Activated CD8-positive, alpha-beta memory T cell treated with anti-CD3 and anti-CD28 coated beads, Interleukin-2, amount 10 ng/mL, durations not matched to agents 7 days and 5 days (primary cell): ENCODE results near the gene PDZD4. TPM values are rescaled to one million over a fixed set of nuclear protein-coding genes. Genes with fewer than 3 reads are reported as not detected.
A peak's percentile ranks its signal among the peaks of the same experiment; 100 is the strongest.
"Not testable (repeated sequence)": the region's sequence is repeated elsewhere in the genome, so short reads cannot be mapped to it uniquely, and the experiment has no call there.

Experiments
- ATAC-seq: fragments of 150-1000 bp; cut with Tn5 transposase; one replicate; pipeline ENCODE4 v1.10.0; 2021; ENCODE audit warnings: moderate library complexity
- CTCF ChIA-PET: fragments of 350-600 bp; sonication (Branson Sonifier 250); formaldehyde crosslinking; loops from one replicate; lab custom pipeline; 2021; ENCODE audit warnings: antibody characterized with exemption; lab: Charles Lee
- DNase-seq: peaks from one replicate; pipeline ENCODE4 v3.0.0-alpha.2; 2020
- H3K27ac Mint-ChIP-seq: one replicate; pipeline ENCODE4 v1.8.0; 2021; ENCODE audit warnings: mild to moderate bottlenecking, mixed read lengths
- H3K27me3 Mint-ChIP-seq: one replicate; pipeline ENCODE4 v1.8.0; 2021; ENCODE audit warnings: mixed read lengths
- H3K36me3 Mint-ChIP-seq: one replicate; pipeline ENCODE4 v1.8.0; 2021; ENCODE audit warnings: mild to moderate bottlenecking, mixed read lengths
- H3K4me1 Mint-ChIP-seq: one replicate; pipeline ENCODE4 v1.8.0; 2021; ENCODE audit warnings: mixed read lengths
- H3K4me3 Mint-ChIP-seq: one replicate; pipeline ENCODE4 v1.8.0; 2021; ENCODE audit warnings: mild to moderate bottlenecking, moderate library complexity, mixed read lengths
- H3K9me3 Mint-ChIP-seq: one replicate; pipeline ENCODE4 v1.8.0; 2022; ENCODE audit warnings: low read depth, mixed read lengths
- total RNA-seq, 2 experiments: library from RNA; stranded (reverse); gene quantifications; one replicate each; pipeline ENCODE4 v1.2.3, GENCODE V29; 2021

Gene PDZD4
- total RNA-seq, 2 experiments from 2014 or later, result 0.07 to 0.12 TPM

- peaks cover 28% of the 10 kb centered on the region for H3K4me1 Mint-ChIP-seq
- DNase-seq (no peak), ATAC-seq (no peak)
- CTCF ChIA-PET, result no interaction called here
- no peaks in the 10 kb centered on the region for H3K9me3 Mint-ChIP-seq
- no peaks in the 10 kb centered on the region for H3K36me3 Mint-ChIP-seq
- H3K27ac Mint-ChIP-seq, result no peak overlapping the region
- no peak overlapping the region for H3K4me3 Mint-ChIP-seq
- H3K27me3 Mint-ChIP-seq, result peaks cover 16% of the 10 kb centered on the region
Observed at GRCh38 chrX:153820601-153821000, 9.7 kb downstream of the PDZD4 start.

- no peak overlapping the region for H3K4me3 Mint-ChIP-seq
- peaks cover 28% of the 10 kb centered on the region for H3K4me1 Mint-ChIP-seq
- no peaks in the 10 kb centered on the region for H3K36me3 Mint-ChIP-seq
- CTCF ChIA-PET, result no interaction called here
- H3K27ac Mint-ChIP-seq, result no peak overlapping the region
- ATAC-seq, result no peak
- H3K9me3 Mint-ChIP-seq, result no peaks in the 10 kb centered on the region
- peaks cover 19% of the 10 kb centered on the region for H3K27me3 Mint-ChIP-seq
- no peak for DNase-seq
Observed at GRCh38 chrX:153819384-153820040, 10.8 kb downstream of the PDZD4 start.

- no peaks in the 10 kb centered on the region for H3K36me3 Mint-ChIP-seq
- H3K4me1 Mint-ChIP-seq, result peaks cover 29% of the 10 kb centered on the region
- peak; percentile 87 for ATAC-seq
- peak; percentile 50 for DNase-seq
- H3K27ac Mint-ChIP-seq, result no peak overlapping the region
- H3K4me3 Mint-ChIP-seq, result no peak overlapping the region
- no peaks in the 10 kb centered on the region for H3K9me3 Mint-ChIP-seq
- peaks cover 20% of the 10 kb centered on the region for H3K27me3 Mint-ChIP-seq
- CTCF ChIA-PET, result interaction anchor here (1.1 to 1.3 kb wide), 2 partner anchors 19 to 30 kb away, joined by 3 read pairs; no protein-coding TSS in a partner anchor
Observed at GRCh38 chrX:153818571-153819383, 11.6 kb downstream of the PDZD4 start.

- not testable (repeated sequence) for H3K4me3 Mint-ChIP-seq, DNase-seq, H3K27ac Mint-ChIP-seq, H3K9me3 Mint-ChIP-seq, H3K36me3 Mint-ChIP-seq, ATAC-seq
- Mint-ChIP-seq H3K27me3 (peaks cover 23% of the 10 kb centered on the region), H3K4me1 (peaks cover 29% of the 10 kb centered on the region)
- CTCF ChIA-PET, result interaction anchor here (1.1 to 1.3 kb wide), 2 partner anchors 20 to 30 kb away, joined by 3 read pairs; no protein-coding TSS in a partner anchor
Observed at GRCh38 chrX:153818064-153818463, 12.3 kb downstream of the PDZD4 start.

GRCh38 chrX:153816831-153817690 is 13.3 kb downstream of the PDZD4 start:
- no peak overlapping the region for H3K27ac Mint-ChIP-seq
- CTCF ChIA-PET, result interaction anchor here (1.3 kb wide), 1 partner anchor 31 kb away, joined by 3 read pairs; no protein-coding TSS in a partner anchor
- H3K4me1 Mint-ChIP-seq, result peaks cover 22% of the 10 kb centered on the region
- H3K4me3 Mint-ChIP-seq, result no peak overlapping the region
- H3K9me3 Mint-ChIP-seq, result no peaks in the 10 kb centered on the region
- DNase-seq (peak; percentile 58), ATAC-seq (peak; percentile 55)
- H3K27me3 Mint-ChIP-seq, result peaks cover 33% of the 10 kb centered on the region
- H3K36me3 Mint-ChIP-seq, result no peaks in the 10 kb centered on the region

GRCh38 chrX:153814591-153815315 is 15.6 kb downstream of the PDZD4 start:
- CTCF ChIA-PET, result no interaction called here
- ATAC-seq (no peak), DNase-seq (no peak)
- peaks cover 10% of the 10 kb centered on the region for H3K4me1 Mint-ChIP-seq
- no peaks in the 10 kb centered on the region for H3K36me3 Mint-ChIP-seq
- H3K27ac Mint-ChIP-seq, result no peak overlapping the region
- H3K9me3 Mint-ChIP-seq, result no peaks in the 10 kb centered on the region
- H3K27me3 Mint-ChIP-seq, result peaks cover 33% of the 10 kb centered on the region
- no peak overlapping the region for H3K4me3 Mint-ChIP-seq

GRCh38 chrX:153813161-153813560 is 17.2 kb downstream of the PDZD4 start:
- no peak for DNase-seq

GRCh38 chrX:153812220-153812619 is 18.1 kb downstream of the PDZD4 start:
- Mint-ChIP-seq H3K4me1 (peaks cover 10% of the 10 kb centered on the region), H3K9me3 (no peaks in the 10 kb centered on the region), H3K36me3 (no peaks in the 10 kb centered on the region), H3K27me3 (peaks cover 24% of the 10 kb centered on the region), H3K27ac (no peak overlapping the region), H3K4me3 (no peak overlapping the region)
- ATAC-seq, result no peak
- DNase-seq, result no peak
- CTCF ChIA-PET, result no interaction called here

More at GRCh38 chrX:153813161-153813560, 17.2 kb downstream of the PDZD4 start:
- peaks cover 27% of the 10 kb centered on the region for H3K27me3 Mint-ChIP-seq
- ATAC-seq, result no peak
- CTCF ChIA-PET, result no interaction called here
- no peak overlapping the region for H3K4me3 Mint-ChIP-seq
- no peaks in the 10 kb centered on the region for H3K9me3 Mint-ChIP-seq
- no peaks in the 10 kb centered on the region for H3K36me3 Mint-ChIP-seq
- no peak overlapping the region for H3K27ac Mint-ChIP-seq
- peaks cover 10% of the 10 kb centered on the region for H3K4me1 Mint-ChIP-seq

GRCh38 chrX:153807976-153808375 is 22.4 kb downstream of the PDZD4 start:
- Mint-ChIP-seq H3K27me3 (peaks cover 12% of the 10 kb centered on the region), H3K4me3 (no peak overlapping the region), H3K36me3 (no peaks in the 10 kb centered on the region), H3K27ac (no peak overlapping the region), H3K9me3 (no peaks in the 10 kb centered on the region), H3K4me1 (no peaks in the 10 kb centered on the region)
- CTCF ChIA-PET, result no interaction called here
- ATAC-seq (no peak), DNase-seq (no peak)

GRCh38 chrX:153806999-153807575 is 23.3 kb downstream of the PDZD4 start:
- CTCF ChIA-PET, result no interaction called here
- no peaks in the 10 kb centered on the region for H3K4me1 Mint-ChIP-seq
- no peaks in the 10 kb centered on the region for H3K9me3 Mint-ChIP-seq
- H3K36me3 Mint-ChIP-seq, result no peaks in the 10 kb centered on the region
- H3K27ac Mint-ChIP-seq, result no peak overlapping the region
- no peak overlapping the region for H3K4me3 Mint-ChIP-seq
- peaks cover 4% of the 10 kb centered on the region for H3K27me3 Mint-ChIP-seq
- DNase-seq (no peak), ATAC-seq (no peak)

- DNase-seq (no peak), ATAC-seq (no peak)
- Mint-ChIP-seq H3K4me3 (no peak overlapping the region), H3K36me3 (no peaks in the 10 kb centered on the region), H3K4me1 (no peaks in the 10 kb centered on the region), H3K9me3 (no peaks in the 10 kb centered on the region), H3K27ac (no peak overlapping the region), H3K27me3 (no peaks in the 10 kb centered on the region)
- CTCF ChIA-PET, result no interaction called here
Observed at GRCh38 chrX:153805436-153805835, 24.9 kb downstream of the PDZD4 start.

- Mint-ChIP-seq H3K36me3 (no peaks in the 10 kb centered on the region), H3K27ac (no peak overlapping the region), H3K4me1 (no peaks in the 10 kb centered on the region), H3K4me3 (no peak overlapping the region), H3K27me3 (no peaks in the 10 kb centered on the region), H3K9me3 (no peaks in the 10 kb centered on the region)
- no peak for DNase-seq
- CTCF ChIA-PET, result no interaction called here
- no peak for ATAC-seq
Observed at GRCh38 chrX:153804621-153805020, 25.7 kb downstream of the PDZD4 start.
